Measurements from ENCODE around the gene GALNT16. TPM values are rescaled to one million over a fixed set of nuclear protein-coding genes. Genes with fewer than 3 reads are reported as not detected.

Gene GALNT16
- total RNA-seq, 1 donor from 2014 or later = 6.2 TPM

GRCh38 chr14:69324341-69324931 is 64.5 kb downstream of the GALNT16 start:
- no peaks in the 10 kb centered on the region for H3K9me3 Mint-ChIP-seq (ENCODE audit: unreplicated experiment)
- DNase-seq (ENCODE audit: low read depth) = no peak
- no peak for FAIRE-seq
- peaks cover 36% of the 10 kb centered on the region for H3K27me3 Mint-ChIP-seq (ENCODE audit: low read depth, unreplicated experiment)
- H3K27ac Mint-ChIP-seq (ENCODE audit: unreplicated experiment) = no peak overlapping the region
- Histone ChIP-seq H3K9me3 (ENCODE audit: insufficient read depth, low read depth, low read length) (no peaks in the 10 kb centered on the region), H3K4me1 (ENCODE audit: insufficient read depth, low read length) (no peaks in the 10 kb centered on the region), H3K9ac (ENCODE audit: low read length) (no peak overlapping the region), H4K20me1 (ENCODE audit: insufficient read depth, low read length) (no peaks in the 10 kb centered on the region), H2AFZ (ENCODE audit: low read depth, low read length) (no peak overlapping the region), H3K27ac (ENCODE audit: low read depth, low read length) (no peak overlapping the region), H3K4me2 (ENCODE audit: low read length) (no peak overlapping the region), H3K27me3 (ENCODE audit: insufficient read depth, low read length) (no peaks in the 10 kb centered on the region), H3K36me3 (ENCODE audit: insufficient read depth, low read length) (no peaks in the 10 kb centered on the region), H3K4me3 (ENCODE audit: insufficient read depth, low read depth, low read length) (no peak overlapping the region), H3K79me2 (ENCODE audit: insufficient read depth, low read length) (no peaks in the 10 kb centered on the region)
- no peak overlapping the region for H3K4me3 Mint-ChIP-seq (ENCODE audit: unreplicated experiment)
- TF ChIP-seq EZH2 (IDR thresholded peaks at IDR 0.05; ENCODE audit: insufficient read depth, low read length) (no peak), CTCF (IDR thresholded peaks at IDR 0.05; ENCODE audit: insufficient read depth, low read depth, low read length) (no peak)
- peaks cover 2% of the 10 kb centered on the region for H3K36me3 Mint-ChIP-seq (ENCODE audit: low read depth, unreplicated experiment)
- no peaks in the 10 kb centered on the region for H3K4me1 Mint-ChIP-seq (ENCODE audit: low read depth, unreplicated experiment)

- TF ChIP-seq CTCF (IDR thresholded peaks at IDR 0.05; ENCODE audit: insufficient read depth, low read depth, low read length) (no peak), EZH2 (IDR thresholded peaks at IDR 0.05; ENCODE audit: insufficient read depth, low read length) (no peak)
- H3K4me1 Mint-ChIP-seq (ENCODE audit: low read depth, unreplicated experiment) = no peaks in the 10 kb centered on the region
- Histone ChIP-seq H3K4me2 (ENCODE audit: low read length) (no peak overlapping the region), H3K4me3 (ENCODE audit: insufficient read depth, low read depth, low read length) (no peak overlapping the region), H3K79me2 (ENCODE audit: insufficient read depth, low read length) (no peaks in the 10 kb centered on the region), H3K9me3 (ENCODE audit: insufficient read depth, low read depth, low read length) (no peaks in the 10 kb centered on the region), H3K27ac (ENCODE audit: low read depth, low read length) (no peak overlapping the region), H3K27me3 (ENCODE audit: insufficient read depth, low read length) (no peaks in the 10 kb centered on the region), H4K20me1 (ENCODE audit: insufficient read depth, low read length) (no peaks in the 10 kb centered on the region), H2AFZ (ENCODE audit: low read depth, low read length) (no peak overlapping the region), H3K4me1 (ENCODE audit: insufficient read depth, low read length) (no peaks in the 10 kb centered on the region), H3K9ac (ENCODE audit: low read length) (no peak overlapping the region), H3K36me3 (ENCODE audit: insufficient read depth, low read length) (no peaks in the 10 kb centered on the region)
- DNase-seq (ENCODE audit: low read depth) (no peak), FAIRE-seq (no peak)
- no peak overlapping the region for H3K4me3 Mint-ChIP-seq (ENCODE audit: unreplicated experiment)
- H3K27ac Mint-ChIP-seq (ENCODE audit: unreplicated experiment) = no peak overlapping the region
- H3K27me3 Mint-ChIP-seq (ENCODE audit: low read depth, unreplicated experiment) = peaks cover 34% of the 10 kb centered on the region
- peaks cover 2% of the 10 kb centered on the region for H3K36me3 Mint-ChIP-seq (ENCODE audit: low read depth, unreplicated experiment)
- H3K9me3 Mint-ChIP-seq (ENCODE audit: unreplicated experiment) = no peaks in the 10 kb centered on the region
Measured at GRCh38 chr14:69325086-69325485, 65.1 kb downstream of the GALNT16 start.

- no peak overlapping the region for H3K27ac Mint-ChIP-seq (ENCODE audit: unreplicated experiment)
- TF ChIP-seq CTCF (IDR thresholded peaks at IDR 0.05; ENCODE audit: insufficient read depth, low read depth, low read length) (no peak), EZH2 (IDR thresholded peaks at IDR 0.05; ENCODE audit: insufficient read depth, low read length) (no peak)
- FAIRE-seq = no peak
Measured at GRCh38 chr14:69325646-69326265, 65.8 kb downstream of the GALNT16 start.

More at GRCh38 chr14:69325646-69326265, 65.8 kb downstream of the GALNT16 start:
- DNase-seq (ENCODE audit: low read depth) = no peak
- H3K4me3 Mint-ChIP-seq (ENCODE audit: unreplicated experiment) = no peak overlapping the region
- Histone ChIP-seq H3K4me3 (ENCODE audit: insufficient read depth, low read depth, low read length) (no peak overlapping the region), H3K9ac (ENCODE audit: low read length) (no peak overlapping the region), H3K79me2 (ENCODE audit: insufficient read depth, low read length) (no peaks in the 10 kb centered on the region), H3K9me3 (ENCODE audit: insufficient read depth, low read depth, low read length) (no peaks in the 10 kb centered on the region), H3K4me2 (ENCODE audit: low read length) (no peak overlapping the region), H3K36me3 (ENCODE audit: insufficient read depth, low read length) (no peaks in the 10 kb centered on the region), H3K27me3 (ENCODE audit: insufficient read depth, low read length) (no peaks in the 10 kb centered on the region), H3K4me1 (ENCODE audit: insufficient read depth, low read length) (no peaks in the 10 kb centered on the region), H3K27ac (ENCODE audit: low read depth, low read length) (no peak overlapping the region), H2AFZ (ENCODE audit: low read depth, low read length) (no peak overlapping the region), H4K20me1 (ENCODE audit: insufficient read depth, low read length) (no peaks in the 10 kb centered on the region)
- H3K36me3 Mint-ChIP-seq (ENCODE audit: low read depth, unreplicated experiment) = peaks cover 2% of the 10 kb centered on the region
- H3K4me1 Mint-ChIP-seq (ENCODE audit: low read depth, unreplicated experiment) = peaks cover under 1% of the 10 kb centered on the region
- no peaks in the 10 kb centered on the region for H3K9me3 Mint-ChIP-seq (ENCODE audit: unreplicated experiment)
- peaks cover 36% of the 10 kb centered on the region for H3K27me3 Mint-ChIP-seq (ENCODE audit: low read depth, unreplicated experiment)

Data from astrocyte (in vitro differentiated cells and primary cell).